GM19238 (cell line): ENCODE results near the gene DBP.
A peak's percentile ranks its signal among the peaks of the same experiment; 100 is the strongest.

Experiments used
- DNase-seq: peaks from one replicate; pipeline ENCODE4 v3.0.0; 2011; ENCODE audit warnings: low spot score; ENCODE audit not compliant: insufficient read length

DBP gene

DNA sequence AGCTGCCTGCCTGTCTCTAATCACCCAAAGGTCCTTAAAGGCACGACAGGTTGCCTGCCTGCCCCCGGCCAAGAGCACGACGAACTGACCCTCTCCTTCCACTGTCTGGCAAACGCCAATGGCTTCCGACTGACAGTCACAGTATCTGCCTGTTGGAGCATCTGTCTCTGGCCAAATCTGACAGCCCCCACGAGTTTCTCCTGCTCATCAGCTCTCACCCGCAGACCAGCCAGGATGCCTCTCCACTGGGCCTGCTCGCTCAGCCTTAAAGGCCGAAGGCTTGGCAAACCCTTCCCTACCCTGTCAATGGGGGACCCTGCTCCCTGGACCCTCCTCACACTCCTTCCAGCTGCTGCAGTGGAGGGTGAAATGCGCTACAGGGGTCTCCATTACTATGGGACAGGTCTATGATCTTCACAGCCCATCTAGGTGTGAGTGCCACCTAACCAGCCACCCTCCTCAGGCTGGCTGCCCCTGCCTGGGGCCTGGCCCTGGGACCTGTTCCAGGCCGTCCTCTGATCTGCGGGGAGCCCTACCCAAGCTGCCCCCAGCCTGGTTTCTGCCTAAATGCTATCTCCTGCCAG, 23.2 kb downstream of the DBP start:
- no peak for DNase-seq

GRCh38 chr19:48613024-48613851, 23.9 kb downstream of the DBP start:
- no peak for DNase-seq

DNA sequence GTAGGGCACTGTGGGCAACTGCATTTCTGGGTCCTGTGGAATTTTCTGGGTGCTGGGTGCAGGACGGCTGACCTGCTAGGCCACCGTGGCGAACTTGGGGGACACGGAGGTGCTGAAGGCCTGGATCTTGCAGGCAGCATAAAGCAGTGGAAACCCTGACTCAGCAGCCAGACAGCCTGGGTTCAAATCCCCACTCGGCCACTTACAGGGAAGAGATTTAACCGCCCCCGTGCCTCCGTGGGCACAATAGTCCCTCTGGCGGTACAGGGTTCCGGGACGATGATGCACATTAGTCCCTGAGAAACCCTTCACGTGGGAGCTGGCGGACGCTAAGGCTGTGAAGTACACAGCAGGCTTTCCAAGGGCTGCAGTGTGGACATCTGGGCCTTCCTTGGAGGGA, 25.3 kb downstream of the DBP start:
- no peak for DNase-seq

DNA sequence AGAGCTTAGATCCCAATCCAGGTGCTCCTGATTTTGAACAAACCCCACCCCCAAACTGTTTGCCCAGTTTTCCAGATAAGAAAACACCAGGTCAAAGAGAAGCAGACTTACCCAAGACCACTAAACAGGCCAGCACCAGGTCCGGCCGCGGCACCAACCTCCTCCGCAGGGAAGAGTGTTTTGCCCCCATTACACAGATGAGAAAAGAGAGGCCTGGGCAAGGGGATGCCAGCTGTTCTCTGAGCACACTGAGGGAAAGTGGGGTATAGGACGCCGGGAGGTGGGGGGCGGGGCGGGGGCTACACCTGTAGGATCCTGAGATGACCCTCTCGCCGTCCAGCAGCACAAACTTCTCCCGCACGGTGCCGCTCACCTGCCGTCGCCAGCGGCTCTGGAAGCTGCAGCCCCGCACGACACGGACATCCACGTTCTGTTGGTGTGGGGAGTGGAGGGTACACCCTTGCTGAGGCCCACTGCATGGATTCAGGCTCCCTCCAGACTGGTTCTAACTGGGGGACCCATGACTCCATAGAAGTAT, 27.5 kb downstream of the DBP start:
- DNase-seq, result no peak

DNA sequence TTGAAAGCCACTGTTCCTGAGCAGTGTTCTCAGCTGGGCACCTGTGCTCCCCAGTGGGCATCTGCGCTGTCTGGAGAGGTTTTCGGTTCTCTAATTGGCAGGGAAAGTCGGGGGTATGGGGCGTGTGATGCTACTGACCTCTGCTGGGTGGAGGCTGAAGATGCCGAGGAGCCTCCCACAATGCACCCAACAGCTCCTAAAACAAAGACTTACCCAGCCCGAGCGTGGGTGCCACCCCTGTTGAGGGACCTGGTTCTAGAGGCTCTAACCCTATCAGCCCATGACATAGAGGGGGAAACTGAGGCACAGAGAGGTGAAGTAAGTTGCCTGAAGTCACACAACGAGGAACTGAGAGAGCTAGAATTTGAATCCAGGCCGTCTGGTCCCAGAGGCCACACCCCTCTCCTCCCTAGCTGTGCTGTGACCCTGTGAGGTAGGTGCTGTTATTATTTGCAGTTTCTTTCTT, 28.3 kb downstream of the DBP start:
- DNase-seq, result peak; percentile 44

DNA sequence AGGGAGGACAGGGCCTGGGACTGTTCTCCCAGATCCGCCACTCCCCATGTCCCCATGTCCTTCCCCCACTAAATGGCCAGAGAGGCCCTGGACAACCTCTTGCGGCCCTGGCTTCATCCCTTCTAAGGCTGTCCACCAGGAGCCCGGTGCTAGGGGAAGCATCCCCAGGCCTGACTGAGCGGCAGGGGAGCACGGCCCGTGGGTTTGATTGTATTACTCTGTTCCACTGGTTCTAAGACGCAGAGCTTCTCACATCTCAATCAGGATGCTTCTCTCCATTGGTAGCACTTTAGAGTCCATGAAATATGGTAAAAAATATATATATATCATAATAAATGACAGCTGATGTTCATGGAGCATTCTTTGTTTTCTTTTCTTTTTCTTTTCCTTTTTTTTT, 29.8 kb downstream of the DBP start:
- DNase-seq, result no peak

DNA sequence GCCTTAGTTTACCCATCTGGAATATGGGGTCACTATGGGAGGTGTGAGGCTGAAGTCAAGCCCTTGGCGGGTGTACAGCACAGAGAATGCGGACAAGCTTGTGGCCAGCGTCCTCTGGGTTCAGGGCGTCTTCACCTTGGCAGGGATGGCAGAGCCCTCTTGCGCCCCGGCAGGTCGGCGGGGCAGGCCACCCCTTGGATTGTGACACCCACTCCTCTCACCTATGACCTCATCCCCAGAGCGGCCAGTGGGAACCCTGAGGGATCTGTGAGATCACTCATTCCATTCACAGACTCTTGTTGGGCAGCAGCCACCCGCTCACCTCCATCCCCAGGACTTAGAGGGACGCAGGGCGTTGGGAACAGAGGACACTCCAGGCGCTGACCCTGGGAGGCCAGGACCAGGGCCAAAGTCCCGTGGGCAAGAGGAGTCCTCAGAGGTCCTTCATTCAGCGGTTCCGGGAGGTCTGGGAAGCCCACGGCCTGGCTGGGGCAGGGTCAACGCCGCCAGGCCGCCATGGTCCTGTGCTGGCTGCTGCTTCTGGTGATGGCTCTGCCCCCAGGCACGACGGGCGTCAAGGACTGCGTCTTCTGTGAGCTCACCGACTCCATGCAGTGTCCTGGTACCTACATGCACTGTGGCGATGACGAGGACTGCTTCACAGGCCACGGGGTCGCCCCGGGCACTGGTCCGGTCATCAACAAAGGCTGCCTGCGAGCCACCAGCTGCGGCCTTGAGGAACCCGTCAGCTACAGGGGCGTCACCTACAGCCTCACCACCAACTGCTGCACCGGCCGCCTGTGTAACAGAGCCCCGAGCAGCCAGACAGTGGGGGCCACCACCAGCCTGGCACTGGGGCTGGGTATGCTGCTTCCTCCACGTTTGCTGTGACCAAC, 30.5 kb downstream of the DBP start, which contains the start of gene SPACA4:
TSS of gene SPACA4 (plus strand) at position 280 of the 896 bp plus-strand sequence. CDS start at position 517, 237 bp downstream.
- DNase-seq, result no peak

DNA sequence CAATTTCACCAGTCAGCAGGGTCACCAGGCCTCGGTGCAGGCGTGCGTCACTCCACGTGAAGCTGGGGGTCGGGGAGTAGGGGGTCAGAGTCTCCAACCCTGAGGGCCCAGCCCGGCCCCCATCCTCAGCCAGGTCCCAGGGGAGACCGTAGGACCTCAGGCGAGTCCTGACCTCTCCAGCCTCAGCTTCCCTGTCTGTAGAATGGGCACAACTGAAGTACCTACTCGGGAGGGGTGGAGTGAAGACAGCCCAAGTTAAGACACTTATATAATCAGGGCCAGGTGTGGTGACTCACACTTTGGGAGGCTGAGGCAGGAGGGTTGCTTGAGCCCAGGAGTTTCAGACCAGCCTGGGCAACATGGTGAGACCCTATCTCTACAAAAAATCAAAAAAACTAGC, 33.3 kb downstream of the DBP start:
- no peak for DNase-seq

DNA sequence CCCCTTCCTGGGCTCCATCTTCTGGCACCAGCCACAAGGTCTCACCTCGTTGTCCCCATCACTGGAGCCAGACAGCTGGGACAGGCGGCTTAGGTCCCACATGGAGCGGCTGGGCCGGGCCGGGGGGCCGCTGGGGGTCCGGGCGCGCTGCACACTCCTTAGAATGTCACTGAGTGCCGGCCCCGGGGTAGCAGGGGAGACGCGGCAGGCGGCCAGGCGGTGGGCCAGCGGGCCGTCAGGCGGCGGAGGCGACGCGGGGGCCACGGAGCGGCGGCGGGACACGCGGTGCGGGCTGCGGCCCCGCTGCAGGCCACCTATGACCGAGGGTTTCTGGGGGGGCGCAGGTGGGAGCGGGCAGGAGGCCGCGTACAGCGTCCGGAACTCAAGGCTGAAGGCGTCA, 33.7 kb downstream of the DBP start:
- no peak for DNase-seq

- DNase-seq, result no peak
Observed at GRCh38 chr19:48603001-48603400, 34.2 kb downstream of the DBP start.

DNA sequence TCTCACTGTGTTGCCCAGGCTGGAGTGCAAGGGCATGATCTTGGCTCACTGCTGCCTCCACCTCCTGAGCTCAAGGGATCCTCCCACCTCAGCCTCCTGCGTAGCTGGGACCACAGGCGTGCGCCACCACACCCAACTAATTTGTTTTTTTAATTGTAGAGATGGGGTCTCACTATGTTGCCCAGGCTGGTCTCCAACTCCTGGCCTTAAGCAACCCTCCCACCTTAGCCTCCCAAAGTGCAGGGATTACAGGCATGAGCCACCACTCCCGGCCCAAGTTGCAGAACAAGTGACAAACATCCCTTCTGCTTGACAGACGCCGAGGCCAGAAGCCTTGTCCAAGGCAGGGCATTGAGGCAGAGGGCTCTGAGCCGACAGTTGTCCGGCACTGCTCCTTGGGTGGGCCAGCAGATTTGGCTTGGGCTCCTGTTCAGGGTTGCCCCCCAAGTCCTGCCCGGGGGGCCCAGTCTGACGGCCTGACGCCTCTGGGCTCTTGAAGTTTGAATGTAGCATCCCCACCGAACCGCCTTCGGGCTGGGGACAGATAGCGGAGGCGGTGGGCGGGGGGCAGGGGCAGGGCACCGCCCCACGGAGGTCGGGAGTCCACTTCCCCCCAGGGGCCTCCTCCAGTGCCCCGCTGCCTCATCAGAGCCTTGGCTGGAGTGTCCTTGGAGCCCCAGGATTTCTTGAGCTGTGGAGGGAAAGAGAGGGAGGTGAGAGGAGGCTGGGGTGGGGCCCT, 36.3 kb downstream of the DBP start:
- no peak for DNase-seq

DNA sequence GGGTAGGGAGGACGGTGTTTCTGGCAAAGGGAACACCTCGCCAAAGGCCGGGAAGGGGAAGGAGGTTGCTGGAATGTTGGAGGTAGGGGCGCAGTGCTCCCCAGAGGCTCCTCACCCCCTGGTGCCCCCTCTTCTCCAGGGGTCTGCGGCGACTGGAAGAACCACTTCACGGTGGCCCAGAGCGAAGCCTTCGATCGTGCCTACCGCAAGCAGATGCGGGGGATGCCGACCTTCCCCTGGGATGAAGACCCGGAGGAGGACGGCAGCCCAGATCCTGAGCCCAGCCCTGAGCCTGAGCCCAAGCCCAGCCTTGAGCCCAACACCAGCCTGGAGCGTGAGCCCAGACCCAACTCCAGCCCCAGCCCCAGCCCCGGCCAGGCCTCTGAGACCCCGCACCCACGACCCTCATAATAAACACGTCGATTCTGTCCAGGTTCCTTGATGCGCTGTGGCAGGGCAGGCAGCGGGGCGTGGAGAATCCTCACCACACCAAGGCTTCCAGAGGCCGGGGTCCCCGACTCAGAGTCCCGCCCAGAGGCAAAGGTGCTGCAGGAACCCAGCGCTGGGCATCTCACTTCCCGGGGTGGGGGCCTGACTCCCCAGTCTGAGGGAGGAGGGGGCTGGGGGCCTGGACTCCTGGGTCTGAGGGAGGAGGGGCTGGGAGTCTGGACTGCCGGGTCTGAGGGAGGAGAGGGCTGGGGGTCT, 38.0 kb downstream of the DBP start:
- no peak for DNase-seq

GRCh38 chr19:48596679-48597465, 40.3 kb downstream of the DBP start:
- no peak for DNase-seq

DNA sequence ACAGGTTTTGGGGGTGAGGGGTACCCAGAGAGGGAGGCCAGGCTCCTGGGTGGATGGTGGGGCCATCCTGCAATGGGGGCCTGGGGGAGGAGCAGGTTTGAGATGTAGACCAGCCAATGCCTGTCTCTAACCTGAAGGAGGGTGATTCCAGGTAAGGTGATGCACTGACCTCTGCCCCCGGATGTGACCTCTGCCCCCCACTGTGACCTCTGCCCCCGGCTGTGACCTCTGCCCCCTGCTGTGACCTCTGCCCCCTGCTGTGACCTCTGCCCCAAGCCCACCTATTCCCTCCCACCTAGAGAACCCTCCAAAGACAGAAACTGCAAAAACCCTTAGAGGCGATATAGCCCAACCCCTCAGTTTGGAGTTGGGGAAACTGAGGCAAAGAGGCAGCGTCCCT, 40.9 kb downstream of the DBP start:
- DNase-seq, result no peak

- DNase-seq, result no peak
Observed at GRCh38 chr19:48595833-48596232, 41.3 kb downstream of the DBP start.

DNA sequence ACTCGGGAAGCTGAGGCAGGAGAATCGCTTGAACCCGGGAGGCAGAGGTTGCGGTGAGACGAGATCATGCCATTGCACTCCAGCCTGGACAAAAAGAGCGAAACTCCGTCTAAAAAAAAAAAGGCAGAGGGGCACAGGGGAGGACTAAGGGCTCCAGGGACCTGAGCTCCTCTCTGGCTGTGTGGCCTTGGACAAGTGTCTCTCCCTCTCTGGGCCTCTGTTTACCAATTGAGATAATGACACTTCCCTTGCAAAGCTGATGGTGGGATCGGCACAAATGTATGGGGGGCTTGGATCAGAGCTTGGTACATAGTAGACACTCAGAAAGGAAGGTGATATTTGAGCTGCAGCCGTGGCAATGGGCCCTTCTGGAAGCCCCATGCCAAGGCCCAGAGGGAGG, 42.0 kb downstream of the DBP start:
- DNase-seq, result no peak

DNA sequence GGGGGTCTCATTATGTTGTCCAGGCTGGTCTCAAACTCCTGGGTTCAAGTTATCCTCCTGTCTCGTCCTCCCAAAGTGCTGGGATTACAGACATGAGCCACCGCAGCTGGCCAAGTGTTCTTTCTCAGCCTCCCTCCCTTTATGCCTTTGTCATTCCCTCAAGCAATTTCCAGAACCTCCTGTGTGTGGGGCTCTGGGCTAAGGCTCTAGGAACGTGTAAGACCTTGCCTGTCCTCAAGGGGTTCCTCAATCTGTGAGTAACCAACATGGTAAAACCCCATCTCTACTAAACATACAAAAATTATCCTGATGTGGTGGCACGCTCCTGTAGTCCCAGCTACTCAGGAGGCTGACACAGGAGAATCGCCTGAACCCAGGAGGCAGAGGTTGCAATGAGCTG, 46.2 kb downstream of the DBP start:
- DNase-seq, result no peak

DNA sequence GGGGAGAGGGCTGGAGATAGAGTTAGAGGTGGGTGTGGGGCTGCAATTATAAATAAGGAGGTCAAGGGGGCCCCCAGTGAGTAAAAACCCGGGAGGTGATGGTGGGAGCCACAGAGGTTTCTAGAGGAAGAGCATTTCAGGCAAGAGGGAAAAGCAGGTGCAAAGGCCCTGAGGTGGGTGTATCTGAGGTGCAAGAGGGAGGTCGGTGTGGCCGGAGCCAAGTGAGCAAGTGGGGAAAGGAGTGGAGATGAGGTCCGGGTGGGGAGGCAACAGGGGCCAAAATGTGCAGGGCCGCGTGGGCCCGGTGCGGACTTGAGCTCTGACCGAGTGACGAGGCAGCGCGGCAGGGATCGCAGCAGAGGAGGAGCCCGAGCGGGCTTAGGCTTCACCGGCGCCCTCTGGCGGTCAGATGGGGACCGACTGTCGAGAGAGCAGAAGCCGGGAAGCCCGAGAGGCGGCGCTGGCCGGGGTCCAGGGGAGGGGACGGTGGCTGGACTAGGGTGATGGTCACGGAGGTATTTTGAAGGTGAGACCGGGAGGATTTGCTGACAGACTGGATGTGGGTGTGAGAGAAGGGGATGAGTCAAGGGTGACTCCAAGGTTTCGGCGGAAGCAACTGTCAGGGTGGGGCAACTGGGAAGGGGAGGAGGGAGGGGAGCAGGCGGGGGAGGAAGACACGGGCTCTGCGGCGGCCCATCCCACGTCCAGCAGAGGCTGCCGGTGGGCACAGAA, 48.3 kb downstream of the DBP start:
- DNase-seq, result peak; percentile 89

GRCh38 chr19:48587387-48587786, 49.8 kb downstream of the DBP start:
- DNase-seq, result no peak
